ENCODE data around the gene CPNE8. TPM values are rescaled to one million over a fixed set of nuclear protein-coding genes. Genes with fewer than 3 reads are reported as not detected.
A peak's percentile ranks its signal among the peaks of the same experiment; 100 is the strongest.
"Not testable (repeated sequence)": the region's sequence is repeated elsewhere in the genome, so short reads cannot be mapped to it uniquely, and the experiment has no call there.

The CPNE8 gene
- total RNA-seq, 1 donor from 2014 or later, result 11.0 TPM

DNA sequence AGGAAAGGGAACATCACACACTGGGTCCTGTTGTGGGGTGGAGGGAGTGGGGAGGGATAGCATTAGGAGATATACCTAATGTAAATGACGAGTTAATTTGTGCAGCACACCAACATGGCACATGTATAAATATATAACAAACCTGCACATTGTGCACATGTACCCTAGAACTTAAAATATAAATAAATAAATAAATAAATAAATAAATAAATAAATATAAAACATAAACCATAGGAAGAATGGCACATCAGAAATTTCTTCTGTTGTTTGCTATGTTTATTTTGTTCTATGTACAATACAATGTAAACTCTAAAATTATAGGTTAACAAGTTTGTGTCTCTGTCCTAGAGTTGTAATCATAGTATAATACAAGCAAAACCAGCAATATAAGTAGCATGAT lies 162.9 kb downstream of the CPNE8 start:
- DNase-seq (ENCODE audit: low read depth in 2 of 2), result not testable (repeated sequence)

DNA sequence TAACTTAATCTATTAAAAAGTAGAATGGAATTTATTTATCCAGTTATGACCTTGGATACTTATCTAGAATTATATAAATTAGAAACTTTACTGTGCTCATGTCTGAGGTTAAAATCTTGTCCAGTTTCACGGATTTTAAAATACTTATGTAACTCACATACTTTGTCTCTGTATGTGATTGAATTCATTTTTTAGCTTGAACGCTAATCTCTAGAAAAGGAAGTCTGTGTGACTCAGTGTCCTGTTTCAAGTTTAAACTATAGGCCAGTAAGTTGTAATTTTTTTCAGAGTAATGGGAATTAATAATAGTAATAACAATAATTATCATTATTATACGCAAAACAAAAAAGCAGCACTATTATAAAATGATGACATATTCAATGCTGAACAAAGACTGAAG lies 168.6 kb downstream of the CPNE8 start:
- peak; percentile 18 to 58 for DNase-seq (ENCODE audit: low read depth in 2 of 2)

DNA sequence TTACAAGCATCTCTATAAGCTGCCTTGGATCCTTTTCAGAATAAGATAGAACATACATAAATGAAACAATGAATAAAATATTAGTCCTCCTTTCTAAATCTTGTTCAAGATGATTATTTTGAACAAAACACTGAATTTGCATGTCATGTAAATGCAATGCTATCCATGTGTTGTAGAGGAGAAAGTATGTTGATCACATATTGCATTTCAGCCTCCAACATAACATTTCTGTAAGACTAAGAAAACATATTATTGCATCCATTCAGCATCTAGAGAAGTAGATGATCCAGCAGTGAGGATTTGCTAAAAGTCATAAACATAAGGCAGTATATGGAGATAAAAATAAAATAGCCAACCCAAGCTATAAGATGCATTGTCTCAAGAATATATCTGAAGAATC lies 172.6 kb downstream of the CPNE8 start:
- DNase-seq (ENCODE audit: low read depth in 2 of 2), result no peak

- no peak for DNase-seq (ENCODE audit: low read depth in 2 of 2)
These were observed 176.5 kb downstream of the CPNE8 start for GRCh38 chr12:38728894-38729293.

- DNase-seq (ENCODE audit: low read depth in 2 of 2), result no peak
These were observed 183.7 kb downstream of the CPNE8 start for GRCh38 chr12:38721611-38722252.

DNA sequence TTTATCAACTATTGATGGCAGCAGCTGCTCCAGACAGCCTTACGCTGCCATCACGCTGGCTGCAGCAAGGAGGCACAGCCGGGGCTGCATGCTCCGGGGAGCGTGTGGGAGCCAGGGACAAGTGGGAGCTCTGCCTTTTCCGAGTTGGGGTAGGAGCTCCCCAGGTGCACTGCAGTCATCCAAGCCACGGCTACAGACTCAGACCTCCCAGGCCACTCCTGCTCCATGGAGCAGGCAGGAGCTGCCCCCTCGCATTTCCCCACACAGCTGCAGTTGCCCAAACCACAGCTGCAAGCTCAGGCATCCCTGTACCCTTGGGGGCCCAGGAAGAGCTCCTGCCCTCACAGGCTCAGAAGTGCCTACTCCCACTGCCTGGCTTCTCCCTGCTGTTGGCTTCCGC lies 184.7 kb downstream of the CPNE8 start:
- DNase-seq (ENCODE audit: low read depth in 2 of 2), result no peak

GRCh38 chr12:38713294-38713693 lies 192.1 kb downstream of the CPNE8 start:
- DNase-seq (ENCODE audit: low read depth in 2 of 2), result no peak

- no peak for DNase-seq (ENCODE audit: low read depth in 2 of 2)
These were observed 194.3 kb downstream of the CPNE8 start for GRCh38 chr12:38711054-38711453.

GRCh38 chr12:38708466-38708865 lies 196.9 kb downstream of the CPNE8 start:
- no peak for DNase-seq (ENCODE audit: low read depth in 2 of 2)

- DNase-seq (ENCODE audit: low read depth in 2 of 2), result no peak
These were observed 197.7 kb downstream of the CPNE8 start for GRCh38 chr12:38707648-38708047.

DNA sequence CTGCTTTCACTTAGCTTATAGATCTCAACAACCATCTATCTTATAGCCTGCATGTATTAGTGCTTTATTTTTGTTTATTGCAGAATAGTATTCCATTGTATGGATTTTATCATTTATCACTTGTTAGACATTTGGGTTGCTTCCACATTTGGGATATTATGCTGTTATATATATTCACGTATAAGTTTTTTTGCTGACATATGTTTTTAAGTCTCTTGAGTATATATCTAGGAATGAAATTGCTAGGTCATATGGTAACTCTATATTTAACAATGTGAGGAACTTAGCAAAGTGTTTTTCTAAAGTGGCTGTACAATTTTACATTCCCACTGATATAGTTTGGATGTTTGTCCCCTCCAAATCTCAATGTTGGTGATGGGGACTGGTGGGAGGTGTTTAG lies 208.1 kb downstream of the CPNE8 start:
- no peak for DNase-seq (ENCODE audit: low read depth in 2 of 2)

- no peak for DNase-seq (ENCODE audit: low read depth in 2 of 2)
These were observed 210.3 kb downstream of the CPNE8 start for GRCh38 chr12:38695057-38695456.

DNA sequence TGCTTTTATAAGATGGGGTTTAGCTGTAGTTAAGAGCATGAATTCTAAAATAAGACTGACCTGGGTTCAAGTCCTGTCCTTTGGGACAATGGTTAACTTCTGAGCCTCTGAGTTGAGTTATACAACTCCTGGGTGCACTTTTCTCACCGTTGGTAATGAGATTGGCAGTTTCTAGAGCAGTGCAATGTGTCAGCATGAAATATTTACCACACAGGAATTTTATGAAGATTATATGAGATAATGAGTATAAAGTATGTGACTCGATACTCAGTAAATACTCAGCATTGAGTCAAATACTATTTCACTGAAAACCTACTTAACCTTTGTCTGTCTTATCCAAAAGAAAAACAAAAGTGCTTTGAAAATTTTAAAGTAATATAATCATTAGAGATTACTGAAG lies 214.2 kb downstream of the CPNE8 start:
- no peak for DNase-seq (ENCODE audit: low read depth in 2 of 2)

- no peak for DNase-seq (ENCODE audit: low read depth in 2 of 2)
These were observed 214.7 kb downstream of the CPNE8 start for GRCh38 chr12:38690646-38691045.

DNA sequence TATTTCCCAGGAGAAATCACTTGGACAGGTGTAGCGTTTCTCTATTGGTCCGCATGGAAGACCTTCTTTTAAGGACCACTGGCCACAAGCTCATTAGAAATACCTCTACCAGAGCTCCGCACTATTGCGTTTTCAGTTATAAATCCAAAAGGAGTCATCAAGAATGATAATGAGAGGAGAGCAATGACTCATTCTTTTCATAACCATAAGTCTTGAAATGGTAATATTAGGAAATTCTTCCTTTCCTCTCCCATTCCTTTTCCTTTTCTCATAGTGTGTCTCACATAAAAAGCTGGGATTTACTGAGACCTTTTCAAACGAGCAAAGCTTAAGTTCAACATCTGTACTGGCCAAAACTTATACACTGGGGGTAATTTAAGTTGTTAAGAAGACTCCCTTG lies 215.7 kb downstream of the CPNE8 start:
- DNase-seq (ENCODE audit: low read depth in 2 of 2), result no peak

DNA sequence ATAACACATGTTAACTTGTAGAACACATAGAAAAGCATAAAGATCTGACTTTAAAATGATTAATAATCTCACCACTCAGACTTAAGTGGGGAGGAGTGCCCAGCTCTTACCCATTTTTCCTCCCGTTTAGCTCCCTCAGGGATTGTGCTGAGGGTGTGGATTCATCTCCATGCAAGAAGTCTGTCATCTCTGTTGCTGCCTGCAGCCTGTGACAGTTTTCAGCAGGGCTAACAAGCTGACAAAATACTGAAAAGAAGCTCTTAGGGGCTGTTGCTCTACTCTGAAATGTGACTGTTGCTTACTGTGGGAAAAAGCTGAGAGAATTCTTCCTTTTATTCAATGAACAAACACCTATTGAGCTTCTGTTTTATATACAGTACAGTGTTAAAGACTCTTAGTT lies 216.2 kb downstream of the CPNE8 start:
- no peak for DNase-seq (ENCODE audit: low read depth in 2 of 2)

DNA sequence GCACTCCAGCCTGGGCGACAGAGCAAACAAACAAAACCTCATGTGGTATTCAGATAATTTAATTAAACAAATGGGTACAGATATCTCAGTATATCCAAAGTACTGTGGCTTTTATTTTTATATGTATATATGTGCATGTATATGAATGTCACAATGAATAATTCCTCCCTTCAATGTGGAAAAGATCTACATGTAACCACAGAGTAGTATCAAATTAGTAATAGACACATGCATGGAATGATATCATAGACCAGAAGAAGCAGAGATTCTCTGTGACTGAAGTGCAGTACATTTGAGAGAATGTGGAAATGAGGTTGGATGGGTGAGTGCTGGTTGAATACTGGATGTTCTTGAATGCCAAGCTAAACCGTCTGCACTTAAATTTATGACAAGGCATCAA lies 222.9 kb downstream of the CPNE8 start:
- no peak for DNase-seq (ENCODE audit: low read depth in 2 of 2)

GRCh38 chr12:38669530-38669929 lies 235.9 kb downstream of the CPNE8 start:
- DNase-seq (ENCODE audit: low read depth in 2 of 2), result no peak

DNA sequence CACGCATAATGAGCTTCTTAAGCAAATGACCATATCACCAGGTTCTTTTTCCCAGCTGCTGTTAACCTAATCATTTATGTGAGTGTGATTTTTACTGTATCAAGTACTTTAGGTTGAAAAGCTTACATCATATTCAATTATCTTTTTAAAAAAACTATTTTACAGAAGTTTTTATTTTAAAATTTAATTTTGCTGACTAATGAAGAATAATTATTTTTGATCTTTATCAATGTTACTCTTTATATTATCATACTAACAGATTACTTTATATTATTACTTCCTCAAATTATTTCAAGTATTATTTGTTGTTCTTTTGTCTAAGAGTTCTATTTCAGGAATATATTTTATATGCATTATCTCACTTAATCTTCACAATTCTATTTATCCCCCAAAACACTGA lies 236.3 kb downstream of the CPNE8 start:
- DNase-seq (ENCODE audit: low read depth in 2 of 2), result no peak

DNA sequence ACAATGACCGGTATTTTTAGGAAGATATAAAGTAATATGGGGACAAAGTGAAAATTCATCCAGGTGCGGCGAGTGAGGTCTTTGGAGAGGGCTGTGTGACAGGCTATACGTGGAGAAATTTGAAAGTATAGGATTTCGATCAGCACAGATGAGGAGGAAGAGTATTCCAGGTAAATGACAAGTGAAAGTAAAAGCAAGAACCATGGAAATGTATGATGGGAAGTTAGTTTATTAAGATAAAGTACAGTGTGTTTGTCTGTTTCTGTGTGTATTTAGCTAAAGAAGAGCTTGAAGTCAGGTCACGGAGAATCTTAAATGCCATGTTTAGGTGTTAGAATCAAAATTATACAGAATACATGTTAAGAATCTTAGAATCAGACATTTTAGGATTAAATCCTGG lies 239.0 kb downstream of the CPNE8 start:
- DNase-seq (ENCODE audit: low read depth in 2 of 2), result no peak

DNA sequence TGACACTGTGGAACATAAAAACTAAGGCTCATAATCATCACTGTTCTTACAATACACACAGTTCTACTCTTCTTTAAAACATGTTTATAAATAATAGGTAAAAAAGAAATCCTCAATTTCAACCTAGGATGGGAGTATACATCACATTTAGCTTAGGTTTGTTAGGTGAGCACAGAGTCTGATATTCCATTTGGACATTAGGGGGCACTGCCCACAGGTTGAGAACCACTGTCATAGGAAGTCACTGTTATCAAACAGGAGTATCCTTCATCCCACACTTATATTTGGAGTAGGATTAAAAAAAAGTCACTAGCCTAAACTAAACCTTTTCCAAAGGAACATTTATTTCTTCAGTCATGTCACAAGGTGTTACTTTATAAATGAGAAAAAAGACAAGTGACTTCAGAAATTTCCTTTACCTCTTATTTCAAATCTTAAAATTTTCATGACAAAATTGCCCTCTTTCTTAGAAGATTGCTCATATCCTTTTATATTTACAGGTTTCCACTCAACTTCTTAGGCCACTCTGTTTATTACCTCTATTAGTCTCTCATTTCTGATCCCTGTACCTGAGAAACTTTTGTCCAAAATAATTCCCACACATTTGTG lies 240.6 kb downstream of the CPNE8 start:
- peak; percentile 33 to 54 for DNase-seq (ENCODE audit: low read depth in 2 of 2)

GRCh38 chr12:38662829-38663228 lies 242.6 kb downstream of the CPNE8 start:
- DNase-seq (ENCODE audit: low read depth in 2 of 2), result no peak

DNA sequence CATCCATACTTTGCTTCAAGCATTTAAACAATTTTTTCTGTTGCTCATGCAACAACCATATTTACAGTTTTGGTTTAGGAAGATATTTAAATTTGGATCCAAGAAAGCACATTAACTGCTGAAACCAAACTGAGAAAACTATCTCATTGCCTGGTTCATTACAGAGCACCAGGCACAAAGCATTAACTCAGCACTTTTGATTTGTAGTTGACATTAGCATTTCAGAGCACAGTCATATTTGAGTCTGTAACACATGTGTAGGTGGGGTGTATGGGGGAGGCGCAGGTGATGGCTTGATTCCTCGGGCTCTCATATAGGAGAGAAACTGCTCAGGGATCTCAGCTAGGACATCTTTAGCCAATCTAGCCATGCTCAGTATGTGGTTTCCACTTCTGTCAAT lies 251.7 kb downstream of the CPNE8 start:
- no peak for DNase-seq (ENCODE audit: low read depth in 2 of 2)

GRCh38 chr12:38648813-38649212 lies 256.6 kb downstream of the CPNE8 start:
- DNase-seq (ENCODE audit: low read depth in 2 of 2), result no peak
